ENCODE data around the gene SPATC1L.
"Not testable (repeated sequence)": the region's sequence is repeated elsewhere in the genome, so short reads cannot be mapped to it uniquely, and the experiment has no call there.

Gene SPATC1L

DNA sequence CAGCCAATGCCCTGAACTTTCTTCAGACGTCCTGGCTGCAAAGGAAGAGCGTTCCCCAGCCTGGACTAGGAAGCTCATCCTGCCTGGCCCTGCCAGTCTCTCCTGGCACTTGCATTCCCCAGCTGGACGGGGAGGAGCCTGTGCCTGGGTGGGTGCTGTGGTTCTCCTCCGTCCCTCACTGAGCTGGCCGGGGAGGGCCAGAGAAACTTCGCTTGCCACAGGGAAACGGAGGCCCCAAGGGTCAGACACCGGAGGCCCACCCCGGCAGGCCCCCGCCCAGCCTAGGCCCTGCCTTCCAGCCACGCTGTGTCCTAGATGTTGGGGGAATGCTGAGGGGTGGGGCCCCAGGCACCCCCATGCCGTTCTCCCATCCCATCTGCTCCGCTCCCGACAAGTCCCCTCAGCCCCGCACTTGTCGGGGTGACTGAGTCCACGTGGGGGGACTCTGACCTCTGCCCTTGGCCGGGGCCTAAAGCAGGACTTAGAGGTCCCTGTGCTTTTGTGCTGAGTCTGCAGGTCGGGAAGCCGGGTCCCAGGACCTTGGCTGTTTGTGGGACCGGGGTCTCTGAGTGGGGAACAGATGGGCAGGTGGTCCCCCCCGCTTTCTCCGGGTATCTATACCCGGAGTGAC lies 33.7 kb downstream of the SPATC1L start:
- no peak for DNase-seq (ENCODE audit: low read depth in 2 of 2)

DNA sequence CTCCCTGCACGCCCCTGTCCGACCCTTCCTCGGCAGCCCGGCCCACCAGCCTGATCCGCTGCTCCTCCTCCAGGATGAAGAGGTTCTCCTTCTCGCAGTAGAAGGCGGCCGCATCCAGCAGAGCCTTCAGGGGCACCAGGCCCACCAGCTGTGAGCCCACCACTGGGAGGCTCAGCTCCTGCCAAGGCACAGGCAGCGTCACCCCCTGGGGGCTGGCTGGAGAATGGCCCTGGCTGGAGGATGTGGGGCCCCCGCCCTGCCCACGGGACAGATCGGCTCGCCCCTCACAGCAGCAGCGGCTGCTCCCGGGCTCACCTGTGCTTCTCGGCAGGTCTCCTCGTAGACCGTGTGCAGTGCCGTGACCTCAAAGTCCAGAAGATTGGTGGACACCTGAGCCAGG lies 34.2 kb downstream of the SPATC1L start:
- DNase-seq (ENCODE audit: low read depth in 2 of 2), result no peak

DNA sequence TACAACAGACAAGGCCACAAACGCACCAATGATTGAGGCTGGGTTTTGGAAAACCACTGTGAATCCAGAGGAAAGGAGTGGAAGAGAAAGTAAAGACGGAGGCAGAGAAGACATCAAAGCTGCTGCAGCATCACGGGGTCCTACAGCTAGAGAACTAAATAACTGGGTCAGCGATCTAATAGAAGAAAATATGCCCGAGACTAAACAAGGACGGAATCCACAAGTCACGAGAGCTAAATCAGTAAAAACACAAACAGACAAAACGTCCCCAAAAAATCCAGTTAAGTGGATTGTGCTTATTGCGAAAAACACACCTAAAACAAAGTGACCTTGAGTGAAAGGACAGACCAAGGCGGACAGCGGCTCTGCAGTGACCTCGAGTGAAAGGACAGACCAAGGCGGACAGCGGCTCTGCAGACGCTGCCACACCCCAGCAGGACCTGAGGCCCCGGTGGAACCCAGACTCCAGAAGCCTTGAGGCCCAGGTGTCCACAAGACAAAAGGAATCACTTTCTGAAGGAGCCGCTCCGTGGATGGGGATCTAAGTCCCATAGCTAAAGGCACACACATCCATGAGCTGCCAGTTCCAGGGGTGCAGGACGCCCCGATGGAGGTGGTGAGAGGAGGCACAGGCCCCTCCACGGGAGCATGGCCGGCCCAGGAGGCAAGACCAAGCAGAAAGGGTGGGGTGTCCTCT lies 34.9 kb downstream of the SPATC1L start:
- no peak for DNase-seq (ENCODE audit: low read depth in 2 of 2)

DNA sequence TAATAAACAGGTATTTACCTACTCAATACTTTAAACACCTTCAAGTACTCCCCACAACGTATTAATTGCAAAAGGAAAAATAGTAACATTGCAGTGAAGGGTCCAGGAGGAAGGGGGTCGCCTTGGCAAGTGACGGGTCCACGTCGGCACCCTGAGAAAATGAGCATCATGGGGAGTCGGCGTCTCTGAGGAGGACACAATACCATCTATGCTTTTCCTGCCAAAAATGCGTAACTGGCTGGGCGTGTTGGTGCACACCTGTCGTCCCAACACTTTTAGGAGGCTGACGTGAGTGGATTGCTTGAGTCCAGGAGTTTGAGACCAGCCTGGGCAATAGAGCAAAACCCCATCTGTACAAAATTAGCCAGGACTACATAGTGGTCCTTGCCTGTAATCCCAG lies 36.2 kb downstream of the SPATC1L start:
- no peak for DNase-seq (ENCODE audit: low read depth in 2 of 2)

DNA sequence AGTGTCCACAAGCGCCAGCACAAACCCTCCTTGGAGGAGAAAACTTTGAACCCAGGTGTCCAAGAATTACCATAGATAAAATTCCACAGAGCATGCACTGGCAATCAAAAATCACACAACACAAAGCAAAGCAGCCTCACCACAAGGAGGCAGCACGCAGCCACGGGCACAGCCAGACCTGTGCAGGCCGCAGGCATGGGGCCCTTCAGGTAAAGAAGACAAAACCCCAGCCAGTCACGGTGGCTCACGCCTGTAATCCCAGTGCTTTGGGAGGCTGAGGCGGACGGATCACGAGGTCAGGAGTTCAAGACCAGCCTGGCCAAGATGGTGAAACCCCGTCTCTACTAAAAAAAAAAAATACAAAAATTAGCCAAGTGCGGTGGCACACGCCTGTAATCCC lies 36.8 kb downstream of the SPATC1L start:
- peak; percentile 12 to 37 for DNase-seq (ENCODE audit: low read depth in 2 of 2)

DNA sequence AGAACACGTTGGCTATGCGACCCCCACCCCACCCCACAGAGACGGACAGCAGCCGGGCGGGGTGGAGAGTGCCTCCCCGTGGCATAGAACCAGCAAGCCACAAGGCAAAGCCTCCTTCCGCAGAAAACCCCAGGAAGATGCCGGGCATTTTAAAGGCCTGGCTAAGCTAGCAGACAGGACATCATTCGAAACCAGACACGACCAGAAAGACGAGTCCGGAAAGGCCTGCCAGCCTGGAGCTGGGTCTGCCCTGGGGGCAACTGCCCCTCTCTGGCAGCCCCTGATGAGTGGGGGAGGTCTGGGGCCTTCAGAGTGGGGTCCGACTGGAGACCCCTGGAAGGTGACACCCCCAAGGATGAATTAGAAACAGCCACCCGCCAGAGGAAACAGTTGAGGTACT lies 37.4 kb downstream of the SPATC1L start:
- no peak for DNase-seq (ENCODE audit: low read depth in 2 of 2)

DNA sequence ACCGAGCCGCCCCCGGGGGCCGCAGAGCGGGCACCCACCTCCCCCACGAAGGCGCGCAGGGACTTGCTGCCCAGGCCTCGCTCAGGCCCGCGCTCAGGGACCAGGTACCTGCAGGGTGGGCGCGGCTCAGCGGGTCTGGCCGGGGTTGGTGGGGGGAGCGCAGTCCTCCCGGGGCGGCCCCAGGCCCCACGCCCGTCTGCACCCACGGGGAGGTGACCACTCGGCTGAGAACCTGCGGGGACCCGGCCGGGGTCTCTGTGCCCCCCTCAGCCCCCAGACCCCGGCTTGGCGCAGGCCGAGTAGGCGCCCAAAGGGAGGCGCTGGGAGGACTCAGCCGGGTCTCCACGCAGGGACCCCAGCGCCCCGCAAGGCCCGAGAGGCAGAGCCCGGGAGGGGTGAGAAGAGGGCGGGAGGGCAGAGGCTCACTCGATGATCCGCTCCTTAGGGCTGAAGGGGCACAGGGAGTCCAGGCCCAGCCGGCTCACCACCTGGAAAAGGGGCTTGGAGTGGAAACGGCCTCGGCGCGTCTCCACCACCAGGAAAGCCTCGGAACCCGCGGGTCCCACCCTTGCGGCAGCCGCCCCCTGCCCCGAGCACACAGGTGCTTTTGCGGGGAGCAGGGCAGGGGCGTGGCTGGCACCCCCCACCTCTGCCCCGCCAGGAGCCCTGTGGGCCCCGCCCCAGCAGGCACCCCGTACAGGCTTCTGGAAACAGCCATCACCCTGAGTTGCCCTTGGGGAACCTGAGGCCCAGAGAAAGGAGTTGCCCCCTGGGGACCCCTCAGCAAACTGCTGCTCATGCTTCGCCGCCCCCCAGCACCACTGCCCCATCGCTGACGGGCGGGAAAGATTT lies 38.2 kb downstream of the SPATC1L start:
- DNase-seq (ENCODE audit: low read depth in 2 of 2), result no peak

DNA sequence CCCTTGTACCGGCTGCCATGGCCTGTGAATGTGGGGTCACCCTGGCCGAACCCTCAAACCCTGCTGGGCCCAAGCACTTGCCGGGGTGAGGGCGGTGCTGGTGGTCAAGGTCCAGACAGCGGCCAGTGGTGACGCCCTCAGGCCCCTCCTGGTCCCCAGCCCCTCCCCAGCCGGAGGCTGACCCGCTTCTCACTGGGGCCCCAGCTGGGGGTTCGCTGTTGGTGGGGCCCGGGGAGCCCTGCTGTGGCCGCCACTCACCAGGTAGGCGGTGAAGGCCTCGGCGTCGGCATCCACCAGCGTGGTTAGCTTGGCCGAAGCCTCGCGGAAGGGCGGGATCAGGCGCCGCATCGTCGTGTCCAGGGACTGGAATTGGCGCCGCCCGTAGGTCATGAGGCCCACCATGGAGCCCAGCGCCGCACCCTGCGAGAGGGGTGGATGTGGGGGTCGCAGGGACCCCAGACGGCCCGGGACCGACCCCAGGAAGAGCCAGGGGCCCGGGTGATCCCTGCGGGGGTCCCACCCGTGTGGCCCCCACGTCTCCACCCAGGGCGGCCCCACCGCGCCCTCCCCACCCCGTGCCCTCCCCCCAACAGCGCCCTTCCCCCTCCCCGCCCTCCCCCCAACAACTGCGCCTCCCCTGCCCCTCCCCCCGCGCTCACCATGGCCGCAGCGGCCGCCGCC lies 39.0 kb downstream of the SPATC1L start:
- no peak for DNase-seq (ENCODE audit: low read depth in 2 of 2)

DNA sequence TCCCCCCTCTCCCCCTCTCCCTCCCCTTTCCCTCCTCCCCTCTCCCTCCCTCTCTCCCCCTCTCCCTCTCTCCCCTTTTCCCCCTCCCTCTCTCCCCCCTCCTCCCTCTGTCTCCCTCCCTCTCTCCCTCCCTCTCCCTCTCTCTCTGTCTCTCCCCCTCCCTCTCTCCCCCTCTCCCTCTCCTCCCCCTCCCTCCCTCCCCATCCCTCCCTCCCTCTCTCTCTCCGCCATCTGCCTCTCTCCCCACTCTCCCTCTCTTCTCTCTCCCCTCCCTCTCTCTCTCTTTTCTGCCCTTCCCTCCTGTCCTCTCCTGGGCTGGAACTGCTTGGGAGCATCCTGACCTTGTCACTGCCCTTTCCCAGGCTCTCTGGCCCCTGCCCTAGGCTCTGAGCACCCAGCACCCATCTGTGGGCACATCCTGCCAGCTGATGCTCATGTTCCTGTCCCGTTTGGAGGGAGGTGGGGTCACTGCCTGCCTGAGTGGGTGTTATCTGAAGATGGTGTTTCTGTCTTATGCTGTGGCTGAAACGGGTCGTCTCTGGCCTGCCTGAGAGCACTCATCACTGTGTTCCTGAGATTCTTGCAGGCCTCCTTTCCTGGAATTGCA lies 39.7 kb downstream of the SPATC1L start:
- no peak for DNase-seq (ENCODE audit: low read depth in 2 of 2)

DNA sequence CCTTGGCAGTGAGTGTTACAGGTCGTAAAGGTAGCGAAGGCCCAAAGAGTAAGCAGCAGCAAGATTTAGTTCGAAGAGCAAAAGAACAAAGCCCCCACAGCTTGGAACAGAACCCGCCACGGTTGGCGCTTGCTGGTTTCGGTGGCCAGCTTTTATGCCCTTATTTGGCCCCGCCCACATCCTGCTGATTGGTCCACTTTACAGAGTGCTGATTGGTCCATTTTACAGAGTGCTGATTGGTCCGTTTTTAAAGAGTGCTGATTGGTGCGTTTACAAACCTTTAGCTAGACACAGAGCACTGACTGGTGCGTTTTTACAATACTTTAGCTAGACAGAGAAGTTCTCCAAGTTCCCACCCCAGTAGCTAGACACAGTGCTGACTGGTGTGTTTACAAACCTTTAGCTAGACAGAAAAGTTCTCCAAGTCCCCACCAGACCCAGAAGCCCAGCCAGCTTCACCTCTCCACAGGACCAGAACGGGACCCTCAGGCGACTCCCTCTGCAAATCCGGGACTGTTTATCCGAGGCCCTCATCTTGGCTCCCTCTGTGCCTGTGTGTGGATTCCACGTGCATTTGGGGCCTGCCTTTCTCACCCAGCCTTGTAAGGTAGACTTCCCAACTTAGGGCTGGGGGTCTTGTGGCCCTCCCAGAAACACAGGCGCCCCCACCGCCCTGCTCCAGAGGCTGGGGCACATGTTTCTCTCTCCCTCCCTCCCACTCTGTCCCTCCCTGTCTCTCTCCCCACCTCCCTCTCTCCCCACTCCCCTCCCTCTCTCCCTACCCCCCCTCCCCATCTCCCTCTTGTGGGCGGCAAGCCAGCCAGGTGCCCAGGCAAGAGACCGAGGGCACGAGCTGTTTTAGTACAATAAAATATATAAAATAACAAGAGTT lies 41.4 kb downstream of the SPATC1L start:
- no peak for DNase-seq (ENCODE audit: low read depth in 2 of 2)

DNA sequence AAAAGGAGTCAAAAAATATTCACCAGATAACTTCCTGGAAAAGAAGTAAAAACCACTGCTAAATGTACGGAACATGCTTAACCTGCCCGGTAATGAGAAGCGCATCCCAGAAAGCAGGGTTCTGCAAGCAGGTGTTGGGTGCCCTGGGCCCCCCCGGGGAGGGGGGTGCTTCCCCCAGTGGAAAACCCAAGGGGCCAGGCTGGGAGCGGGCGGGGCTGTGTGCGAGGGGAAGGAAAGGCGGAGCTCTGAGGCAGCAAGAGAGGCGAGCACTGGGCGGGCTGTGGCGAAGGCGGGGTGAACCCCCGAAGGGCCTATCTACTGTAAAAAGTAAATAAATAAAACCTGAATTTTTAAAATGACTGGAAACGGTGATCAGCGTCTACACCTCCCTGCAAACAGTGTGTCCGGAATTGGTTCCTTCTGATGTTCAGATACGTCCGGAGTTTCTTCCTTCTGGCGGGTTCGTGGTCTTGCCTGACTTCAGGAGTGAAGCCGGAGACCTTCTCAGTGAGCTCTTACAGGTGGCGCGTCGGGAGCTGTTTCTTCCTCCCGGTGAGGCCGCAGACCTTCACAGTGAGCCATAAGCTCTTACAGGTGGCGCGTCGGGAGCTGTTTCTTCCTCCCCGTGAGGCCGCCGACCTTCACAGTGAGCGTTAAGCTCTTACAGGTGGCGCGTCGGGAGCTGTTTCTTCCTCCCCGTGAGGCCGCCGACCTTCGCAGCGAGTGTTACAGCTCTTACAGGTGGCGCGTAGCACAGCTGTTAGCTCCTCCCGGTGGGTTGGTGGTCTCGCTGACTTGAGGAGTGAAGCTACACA lies 42.3 kb downstream of the SPATC1L start:
- no peak for DNase-seq (ENCODE audit: low read depth in 2 of 2)

DNA sequence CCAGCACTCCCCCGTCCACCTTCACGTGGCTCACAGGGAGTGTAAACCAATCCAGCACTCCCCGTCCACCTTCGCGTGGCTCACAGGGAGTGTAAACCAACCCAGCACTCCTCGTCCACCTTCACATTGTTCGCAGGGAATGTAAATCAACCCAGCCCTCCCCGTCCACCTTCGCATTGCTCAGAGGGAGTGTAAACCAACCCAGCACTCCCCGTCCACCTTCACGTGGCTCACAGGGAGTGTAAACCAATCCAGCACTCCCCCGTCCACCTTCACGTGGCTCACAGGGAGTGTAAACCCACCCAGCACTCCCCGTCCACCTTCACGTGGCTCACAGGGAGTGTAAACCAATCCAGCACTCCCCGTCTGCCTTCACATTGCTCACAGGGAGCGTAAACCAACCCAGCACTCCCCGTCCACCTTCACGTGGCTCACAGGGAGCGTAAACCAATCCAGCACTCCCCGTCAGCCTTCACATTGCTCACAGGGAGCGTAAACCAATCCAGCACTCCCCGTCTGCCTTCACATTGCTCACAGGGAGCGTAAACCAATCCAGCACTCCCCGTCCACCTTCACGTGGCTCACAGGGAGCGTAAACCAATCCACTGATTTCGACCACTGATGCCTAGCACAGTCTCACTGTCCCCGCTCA lies 43.8 kb downstream of the SPATC1L start:
- DNase-seq (ENCODE audit: low read depth in 2 of 2), result not testable (repeated sequence)

DNA sequence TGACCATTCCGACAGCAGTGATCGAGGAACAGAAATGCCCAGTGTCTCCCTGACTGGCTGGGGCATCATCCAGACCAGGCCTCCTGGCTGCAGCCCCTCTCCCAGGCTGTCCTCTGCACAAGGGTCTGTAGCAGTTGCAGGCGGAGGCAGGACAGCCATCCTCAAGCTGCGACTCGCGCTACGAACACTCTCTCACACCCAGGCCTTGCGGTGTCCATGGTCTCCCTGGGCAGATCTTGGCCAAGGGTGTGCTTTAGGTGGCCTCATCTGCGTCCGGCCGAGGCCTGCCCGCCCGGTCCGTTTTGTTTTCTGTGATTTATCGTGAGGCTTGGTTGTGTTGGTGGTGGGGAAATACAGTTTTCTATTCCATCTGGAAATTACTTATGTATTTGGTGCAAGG lies 44.6 kb downstream of the SPATC1L start:
- DNase-seq (ENCODE audit: low read depth in 2 of 2), result no peak

DNA sequence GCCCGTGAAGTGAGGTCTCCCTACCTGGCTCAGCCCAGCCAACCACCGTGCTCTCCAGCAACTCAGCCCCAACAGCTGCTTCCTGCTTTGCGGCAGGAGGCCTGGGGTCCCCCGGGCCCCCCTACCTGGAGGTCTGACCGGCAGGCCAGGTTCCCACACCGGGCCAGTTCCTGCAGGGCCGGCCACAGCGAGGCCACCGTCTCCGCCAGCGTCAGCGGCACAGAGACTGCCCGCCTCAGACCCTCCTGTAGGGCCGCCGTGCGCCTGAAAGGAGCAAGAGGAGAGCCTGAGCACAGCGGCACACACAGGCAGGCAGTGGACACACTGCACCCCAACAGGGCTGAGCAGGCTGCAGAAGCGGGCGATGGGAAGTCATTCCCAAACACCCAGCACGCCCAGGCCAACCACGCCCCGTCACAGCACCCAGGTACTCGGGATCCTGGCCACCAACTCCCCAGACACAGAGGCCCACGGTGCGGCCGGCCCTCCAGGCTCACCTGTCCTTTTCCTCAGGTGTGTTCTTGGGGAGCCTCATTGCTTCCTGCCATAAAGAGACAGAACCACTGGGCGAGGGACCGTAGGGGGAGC lies 45.8 kb downstream of the SPATC1L start:
- DNase-seq (ENCODE audit: low read depth in 2 of 2), result no peak

DNA sequence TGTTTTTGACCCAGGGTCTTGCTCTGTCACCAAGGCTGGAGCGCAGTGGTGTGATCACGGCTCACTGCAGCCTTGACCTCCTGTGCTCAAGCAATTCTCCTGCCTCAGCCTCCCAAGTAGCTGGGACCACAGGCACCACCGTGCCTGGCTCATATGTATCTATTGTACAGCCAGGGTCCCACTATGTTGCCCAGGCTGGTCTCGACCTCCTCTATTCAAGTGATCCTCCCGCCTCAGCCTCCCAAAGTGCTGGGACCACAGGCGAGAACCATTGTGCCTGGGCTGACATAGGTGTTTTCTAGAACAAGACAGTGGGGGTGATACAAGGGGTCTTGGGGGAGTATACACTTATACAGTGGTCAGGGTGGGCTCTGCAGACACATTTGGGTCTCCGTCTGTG lies 46.4 kb downstream of the SPATC1L start:
- DNase-seq (ENCODE audit: low read depth in 2 of 2), result no peak

DNA sequence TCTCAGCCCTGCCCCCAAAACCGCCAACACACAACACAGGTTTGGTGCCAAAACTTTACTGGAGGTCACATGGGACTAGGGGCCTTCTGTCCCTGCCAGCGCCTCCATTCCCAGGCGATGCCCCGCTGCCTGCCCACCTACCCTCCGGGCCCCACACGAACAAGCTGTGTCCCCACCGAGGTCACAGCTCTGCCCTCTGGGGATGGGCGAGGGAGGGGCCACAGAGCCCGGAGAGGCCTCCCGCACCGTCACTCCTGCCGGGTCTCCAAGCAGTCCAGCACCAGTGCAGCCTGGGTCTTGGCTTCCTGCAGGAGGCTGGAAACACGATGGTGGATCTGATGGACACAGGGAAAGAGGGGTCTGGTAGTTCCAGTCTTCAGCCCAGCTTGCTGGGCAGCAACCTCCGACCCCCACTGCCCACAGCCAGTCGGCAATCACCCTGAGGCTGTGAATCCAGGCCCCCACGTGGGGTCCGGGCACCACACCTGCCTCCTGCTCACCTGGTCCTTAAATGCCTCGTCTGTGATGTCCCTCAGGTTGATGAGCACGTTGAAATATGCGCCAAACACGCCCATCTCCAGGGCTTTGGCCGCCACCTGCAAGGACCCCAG lies 47.4 kb downstream of the SPATC1L start:
- no peak for DNase-seq (ENCODE audit: low read depth in 2 of 2)

DNA sequence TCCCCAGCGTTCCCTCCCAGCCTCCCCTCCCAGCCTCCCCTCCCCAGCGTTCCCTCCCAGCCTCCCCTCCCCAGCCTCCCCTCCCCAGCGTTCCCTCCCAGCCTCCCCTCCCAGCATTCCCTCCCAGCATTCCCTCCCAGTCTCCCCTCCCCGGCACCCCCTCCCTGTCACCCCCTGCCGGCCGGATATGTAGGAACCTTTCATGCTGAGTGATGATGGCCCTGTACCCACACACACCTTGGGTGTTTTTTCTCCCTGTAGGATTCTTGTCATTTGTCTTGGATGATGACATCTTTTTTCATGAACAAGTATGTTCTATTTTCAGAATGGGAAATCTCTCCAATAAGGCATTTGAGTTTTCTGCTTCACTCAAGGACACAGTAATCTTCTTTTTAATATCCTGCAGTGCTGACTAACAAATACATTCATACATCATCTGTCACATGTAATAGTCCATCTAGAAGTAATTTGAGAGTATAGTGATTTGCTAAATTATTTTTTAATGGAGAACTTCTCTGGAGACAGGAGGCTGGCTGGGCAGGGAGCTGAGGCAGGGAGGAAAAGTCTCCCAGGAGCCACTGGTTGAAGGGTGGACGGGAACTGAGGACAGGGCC lies 48.4 kb downstream of the SPATC1L start:
- DNase-seq (ENCODE audit: low read depth in 2 of 2), result no peak

Measured in stimulated activated CD4-positive, alpha-beta T cell treated with anti-CD3 and anti-CD28 coated beads, Interleukin-1b, Interleukin-23, amount 100 ng/mL, for 4 hours (primary cell).